HEK293 (cell line): ENCODE results near the gene GTSE1.

Source experiments
- CTCF ChIA-PET: fragments of 350-600 bp; formaldehyde crosslinking; extraction: SDS; loops from one replicate; lab custom pipeline; 2021; ENCODE audit warnings: antibody characterized with exemption; lab: Yijun Ruan, JAX
- POLR2A ChIA-PET: fragments of 300-600 bp; formaldehyde crosslinking; extraction: SDS; loops from one replicate; lab custom pipeline; 2020; ENCODE audit warnings: antibody characterized with exemption, inconsistent platforms; lab: Yijun Ruan, JAX
- H3K27ac ChIP-seq: fragments of 200-500 bp; sonication (Bioruptor generic); 2 replicates; pipeline ENCODE4 v1.5.1; 2014; ENCODE audit warnings: low read depth, low read length, control low read depth, inconsistent platforms; ENCODE audit errors: extremely low read depth
- H3K36me3 ChIP-seq, 2 experiments: fragments of 200-500 bp in 1 of 2; sonication (Bioruptor generic) in 1 of 2; 1 replicate in 1 of 2; 2 replicates in 1 of 2; pipeline ENCODE4 v1.5.1; 2014 to 2017; ENCODE audit warnings: inconsistent platforms in 2 of 2, low read length in 2 of 2; ENCODE audit not compliant: control insufficient read depth in 2 of 2, insufficient read depth in 1 of 2
- H3K4me1 ChIP-seq: fragments of 200-500 bp; sonication (Bioruptor generic); 2 replicates; pipeline ENCODE4 v1.5.1; 2014; ENCODE audit warnings: mild to moderate bottlenecking, low read length, inconsistent platforms; ENCODE audit not compliant: control insufficient read depth, insufficient read depth
- H3K4me3 ChIP-seq: 2 replicates; pipeline ENCODE4 v1.5.1; 2011; ENCODE audit warnings: low read depth, mild to moderate bottlenecking, control low read depth, low read length, moderate library complexity
- H3K9me3 ChIP-seq: fragments of 200-500 bp; sonication (Bioruptor generic); 2 replicates; pipeline ENCODE4 v1.5.1; 2014; ENCODE audit warnings: low read depth, low read length, inconsistent platforms; ENCODE audit not compliant: control insufficient read depth, insufficient read depth
- SCRT1 ChIP-seq: fragments of 450-650 bp; formaldehyde crosslinking; IDR thresholded peaks from 2 replicates; pipeline ENCODE4 v1.5.1; 2016; ENCODE audit warnings: missing biosample characterization, missing genetic modification characterization, borderline replicate concordance
- SCRT2 ChIP-seq: fragments of 450-650 bp; formaldehyde crosslinking; IDR thresholded peaks from 2 replicates; pipeline ENCODE4 v1.5.1; 2016; ENCODE audit warnings: missing biosample characterization, missing genetic modification characterization
- SETDB1 ChIP-seq: IDR thresholded peaks from one replicate; pipeline ENCODE4 v1.6.1; 2017; ENCODE audit warnings: mild to moderate bottlenecking, low read length, moderate library complexity, mixed read lengths; ENCODE audit not compliant: insufficient read length
- ZFHX2 ChIP-seq: fragments of 450-650 bp; formaldehyde crosslinking; conservative IDR thresholded peaks from 2 replicates; pipeline ENCODE4 v1.5.1; 2016; ENCODE audit warnings: missing biosample characterization, missing genetic modification characterization
- ZIC2 ChIP-seq: fragments of 450-650 bp; formaldehyde crosslinking; IDR thresholded peaks from 2 replicates; pipeline ENCODE4 v1.5.1; 2016; ENCODE audit warnings: missing biosample characterization, missing genetic modification characterization
- ZNF146 ChIP-seq: fragments of 450-650 bp; formaldehyde crosslinking; IDR thresholded peaks from 2 replicates; pipeline ENCODE4 v1.5.1; 2016; ENCODE audit warnings: missing biosample characterization, missing genetic modification characterization
- ZNF266 ChIP-seq: fragments of 450-650 bp; formaldehyde crosslinking; IDR thresholded peaks from 2 replicates; pipeline ENCODE4 v1.5.1; 2016; ENCODE audit warnings: missing biosample characterization, missing genetic modification characterization, low read depth
- ZNF426 ChIP-seq: fragments of 450-650 bp; formaldehyde crosslinking; IDR thresholded peaks from 2 replicates; pipeline ENCODE4 v1.5.1; 2017; ENCODE audit warnings: missing biosample characterization, missing genetic modification characterization, mild to moderate bottlenecking, inconsistent platforms, moderate library complexity
- ZNF658 ChIP-seq: fragments of 450-650 bp; formaldehyde crosslinking; IDR thresholded peaks from 2 replicates; pipeline ENCODE4; 2016; ENCODE audit warnings: missing biosample characterization, missing genetic modification characterization
- ZNF768 ChIP-seq: fragments of 450-650 bp; formaldehyde crosslinking; IDR thresholded peaks from 2 replicates; pipeline ENCODE4 v1.5.1; 2018; ENCODE audit warnings: missing biosample characterization, mild to moderate bottlenecking, missing genetic modification characterization
- ZNF777 ChIP-seq: fragments of 450-650 bp; formaldehyde crosslinking; IDR thresholded peaks from 2 replicates; pipeline ENCODE4 v1.5.1; 2017; ENCODE audit warnings: missing biosample characterization, missing genetic modification characterization, borderline replicate concordance
- ZSCAN30 ChIP-seq: fragments of 450-650 bp; IDR thresholded peaks from 2 replicates; pipeline ENCODE4 v1.5.1; 2018; ENCODE audit warnings: missing biosample characterization, mild to moderate bottlenecking, missing genetic modification characterization, moderate library complexity
- TF ChIP-seq, protein P1 (sequence below): fragments of 450-650 bp; formaldehyde crosslinking; IDR thresholded peaks from 2 replicates; pipeline ENCODE4 v1.5.1; 2017; ENCODE audit warnings: missing biosample characterization, missing genetic modification characterization
- TF ChIP-seq, protein P2 (sequence below): fragments of 450-650 bp; formaldehyde crosslinking; IDR thresholded peaks from 2 replicates; pipeline ENCODE4 v1.5.1; 2016; ENCODE audit warnings: missing biosample characterization, missing genetic modification characterization

The GTSE1 gene

DNA sequence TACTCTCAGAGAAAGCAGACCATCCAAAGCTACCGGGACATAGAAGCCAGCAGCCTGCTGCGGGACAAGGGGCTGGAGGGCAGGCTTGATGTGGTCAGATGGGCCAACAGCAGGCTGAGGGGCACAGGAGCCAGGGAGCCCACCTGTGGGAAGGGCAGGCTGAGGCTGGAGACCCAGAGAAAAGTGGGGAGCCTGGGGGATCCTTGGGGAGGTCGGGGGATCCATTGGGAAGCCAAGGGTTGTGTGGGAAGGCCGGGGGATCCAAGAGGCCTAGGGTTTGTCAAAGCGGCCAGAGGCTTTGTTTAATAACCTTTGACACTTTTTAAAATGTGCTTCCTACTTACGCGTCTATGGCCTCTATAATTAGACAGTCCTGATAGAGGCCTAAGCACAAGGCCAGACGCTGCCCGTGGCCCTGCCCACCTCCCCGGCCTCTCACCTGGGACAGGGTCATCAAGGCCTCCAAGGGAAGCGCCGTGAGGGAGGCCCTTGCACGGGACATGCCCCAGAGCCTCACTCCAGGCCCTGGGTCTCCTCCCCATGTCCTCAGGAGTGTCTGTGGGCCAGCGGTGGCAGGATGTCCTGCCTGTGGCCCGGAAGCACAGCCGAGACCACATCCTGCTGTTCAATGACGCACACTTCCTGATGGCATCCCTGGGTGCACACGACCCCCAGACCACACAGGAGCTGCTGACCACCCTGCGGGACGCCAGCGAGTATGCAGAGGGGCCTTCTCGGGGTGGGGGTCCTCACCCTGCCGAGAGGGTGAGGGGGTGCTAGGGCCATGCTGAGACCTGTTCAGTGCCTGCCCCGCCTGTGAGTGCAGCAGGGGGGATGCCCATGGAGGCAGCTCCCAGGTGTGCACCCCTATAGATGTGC lies 8.6 kb upstream of the GTSE1 start:
- Histone ChIP-seq H3K36me3 (peaks cover 21 to 96% of the 10 kb centered on the region in 2 experiments; a peak in 2 of 3 replicates), H3K4me1 (no peaks in the 10 kb centered on the region), H3K27ac (no peak overlapping the region), H3K4me3 (no peak overlapping the region), H3K9me3 (no peaks in the 10 kb centered on the region)
- TF ChIP-seq, protein P1, sequence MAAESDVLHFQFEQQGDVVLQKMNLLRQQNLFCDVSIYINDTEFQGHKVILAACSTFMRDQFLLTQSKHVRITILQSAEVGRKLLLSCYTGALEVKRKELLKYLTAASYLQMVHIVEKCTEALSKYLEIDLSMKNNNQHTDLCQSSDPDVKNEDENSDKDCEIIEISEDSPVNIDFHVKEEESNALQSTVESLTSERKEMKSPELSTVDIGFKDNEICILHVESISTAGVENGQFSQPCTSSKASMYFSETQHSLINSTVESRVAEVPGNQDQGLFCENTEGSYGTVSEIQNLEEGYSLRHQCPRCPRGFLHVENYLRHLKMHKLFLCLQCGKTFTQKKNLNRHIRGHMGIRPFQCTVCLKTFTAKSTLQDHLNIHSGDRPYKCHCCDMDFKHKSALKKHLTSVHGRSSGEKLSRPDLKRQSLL: no peak
- TF ChIP-seq ZIC2: peak; percentile 49
- POLR2A ChIA-PET: interaction anchor here (1.1 to 1.3 kb wide), 3 partner anchors 7 to 21 kb away, joined by 3 to 6 read pairs (median 4); partner anchors contain the start of gene TTC38
- CTCF ChIA-PET: interaction anchor here (0.9 kb wide), 1 partner anchor 219 kb away, joined by 3 read pairs; no protein-coding TSS in a partner anchor

DNA sequence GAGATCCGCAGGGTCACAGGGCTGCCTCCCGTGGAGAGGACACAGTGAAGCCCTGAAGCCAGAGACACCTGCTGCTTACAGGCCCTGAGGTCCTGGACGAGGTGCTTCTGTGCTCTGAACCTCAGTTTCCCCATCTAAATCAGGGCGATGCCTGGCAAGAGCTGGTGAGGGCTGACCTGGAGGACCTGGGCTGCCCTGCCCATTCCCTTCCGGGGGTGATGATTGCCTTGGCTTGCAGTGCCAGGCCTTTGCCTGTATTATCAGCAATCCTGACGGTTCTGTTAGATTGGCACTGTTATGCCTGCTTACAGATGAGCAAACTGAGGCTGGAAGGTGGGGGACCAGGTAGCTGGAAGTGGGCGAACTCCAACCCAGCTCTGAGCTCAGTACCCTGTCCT lies 7.8 kb upstream of the GTSE1 start:
- POLR2A ChIA-PET: interaction anchor here (1.1 to 1.3 kb wide), 2 partner anchors 8 to 21 kb away, joined by 3 to 6 read pairs; partner anchors contain the start of gene TTC38
- Histone ChIP-seq H3K9me3 (no peaks in the 10 kb centered on the region), H3K27ac (no peak overlapping the region), H3K4me3 (no peak overlapping the region), H3K36me3 (peaks cover 21 to 92% of the 10 kb centered on the region in 2 experiments; a peak in 2 of 3 replicates), H3K4me1 (no peaks in the 10 kb centered on the region)
- TF ChIP-seq ZNF266 (tag by site-specific recombination) (no peak), ZNF777 (no peak)
- TF ChIP-seq, protein P2, sequence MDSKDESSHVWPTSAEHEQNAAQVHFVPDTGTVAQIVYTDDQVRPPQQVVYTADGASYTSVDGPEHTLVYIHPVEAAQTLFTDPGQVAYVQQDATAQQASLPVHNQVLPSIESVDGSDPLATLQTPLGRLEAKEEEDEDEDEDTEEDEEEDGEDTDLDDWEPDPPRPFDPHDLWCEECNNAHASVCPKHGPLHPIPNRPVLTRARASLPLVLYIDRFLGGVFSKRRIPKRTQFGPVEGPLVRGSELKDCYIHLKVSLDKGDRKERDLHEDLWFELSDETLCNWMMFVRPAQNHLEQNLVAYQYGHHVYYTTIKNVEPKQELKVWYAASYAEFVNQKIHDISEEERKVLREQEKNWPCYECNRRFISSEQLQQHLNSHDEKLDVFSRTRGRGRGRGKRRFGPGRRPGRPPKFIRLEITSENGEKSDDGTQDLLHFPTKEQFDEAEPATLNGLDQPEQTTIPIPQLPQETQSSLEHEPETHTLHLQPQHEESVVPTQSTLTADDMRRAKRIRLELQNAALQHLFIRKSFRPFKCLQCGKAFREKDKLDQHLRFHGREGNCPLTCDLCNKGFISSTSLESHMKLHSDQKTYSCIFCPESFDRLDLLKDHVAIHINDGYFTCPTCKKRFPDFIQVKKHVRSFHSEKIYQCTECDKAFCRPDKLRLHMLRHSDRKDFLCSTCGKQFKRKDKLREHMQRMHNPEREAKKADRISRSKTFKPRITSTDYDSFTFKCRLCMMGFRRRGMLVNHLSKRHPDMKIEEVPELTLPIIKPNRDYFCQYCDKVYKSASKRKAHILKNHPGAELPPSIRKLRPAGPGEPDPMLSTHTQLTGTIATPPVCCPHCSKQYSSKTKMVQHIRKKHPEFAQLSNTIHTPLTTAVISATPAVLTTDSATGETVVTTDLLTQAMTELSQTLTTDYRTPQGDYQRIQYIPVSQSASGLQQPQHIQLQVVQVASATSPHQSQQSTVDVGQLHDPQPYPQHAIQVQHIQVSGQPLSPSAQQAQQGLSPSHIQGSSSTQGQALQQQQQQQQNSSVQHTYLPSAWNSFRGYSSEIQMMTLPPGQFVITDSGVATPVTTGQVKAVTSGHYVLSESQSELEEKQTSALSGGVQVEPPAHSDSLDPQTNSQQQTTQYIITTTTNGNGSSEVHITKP (tag by site-specific recombination): peak; percentile 51
- CTCF ChIA-PET: no interaction called here

DNA sequence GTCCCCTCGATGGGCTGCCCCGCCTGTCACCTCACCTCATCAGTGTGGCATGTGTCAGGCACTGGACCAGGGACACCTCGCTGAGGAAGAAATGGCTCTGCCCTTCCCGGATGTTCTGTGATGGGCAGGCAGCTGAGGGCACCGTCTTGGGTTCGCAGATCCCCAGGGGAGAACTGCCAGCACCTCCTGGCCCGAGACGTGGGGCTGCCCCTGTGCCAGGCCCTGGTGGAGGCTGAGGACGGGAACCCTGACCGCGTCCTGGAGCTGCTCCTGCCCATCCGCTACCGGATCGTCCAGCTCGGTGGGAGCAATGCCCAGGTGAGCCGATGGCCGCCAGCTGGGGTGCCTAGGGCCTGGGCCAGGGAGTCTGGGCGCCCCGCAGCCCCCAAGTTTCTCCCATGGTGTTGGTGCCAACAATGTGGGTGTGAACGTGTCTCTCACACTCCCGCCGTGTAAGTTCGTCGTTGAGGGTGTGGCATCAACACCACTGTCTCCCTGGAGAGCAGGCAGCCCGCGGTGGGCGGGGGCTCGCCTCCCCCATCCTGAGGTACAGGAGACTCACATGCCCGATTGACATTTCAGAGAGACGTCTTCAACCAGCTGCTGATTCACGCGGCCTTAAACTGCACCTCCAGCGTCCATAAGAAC lies 7.3 kb upstream of the GTSE1 start:
- CTCF ChIA-PET: no interaction called here
- POLR2A ChIA-PET: interaction anchor here (1.1 to 1.3 kb wide), 2 partner anchors 9 to 22 kb away, joined by 3 to 6 read pairs; partner anchors contain the start of gene TTC38
- TF ChIP-seq ZNF658 (no peak), ZNF768 (tag by site-specific recombination) (no peak), ZNF146 (tag by site-specific recombination) (no peak), ZSCAN30 (tag by site-specific recombination) (no peak), SCRT1 (tag by site-specific recombination) (no peak), ZFHX2 (tag by site-specific recombination) (no peak), SCRT2 (no peak), SETDB1 (no peak), ZNF426 (tag by site-specific recombination) (no peak)
- H3K9me3 ChIP-seq: no peaks in the 10 kb centered on the region
- no peak overlapping the region for H3K27ac ChIP-seq
- no peaks in the 10 kb centered on the region for H3K4me1 ChIP-seq
- H3K36me3 ChIP-seq: peaks cover 21 to 87% of the 10 kb centered on the region in 2 experiments; a peak in 2 of 3 replicates
- H3K4me3 ChIP-seq: no peak overlapping the region
